Gastrocnemius medialis (tissue), 4 donors: ENCODE results near the gene NRG3.

ENCODE experiments used
- POLR2A ChIP-seq, 2 donors: fragments of 450-650 bp; IDR thresholded peaks; one replicate each; pipeline ENCODE4 v1.6.1; 2017; ENCODE audit warnings: antibody characterized with exemption in 2 of 2, mild to moderate bottlenecking in 2 of 2, moderate library complexity in 2 of 2
- TF ChIP-seq, protein P1 (sequence below), 5 experiments: fragments of 450-650 bp in 3 of 5; fragments of 200-600 bp in 2 of 5; sonication (generic) in 2 of 5; IDR thresholded peaks in 4 of 5; conservative IDR thresholded peaks in 1 of 5; 1 replicate in 4 of 5; 2 replicates in 1 of 5; pipeline ENCODE4 v1.5.1; 2016 to 2019; ENCODE audit warnings: antibody characterized with exemption in 5 of 5, mild to moderate bottlenecking in 3 of 5, moderate library complexity in 3 of 5

DNA sequence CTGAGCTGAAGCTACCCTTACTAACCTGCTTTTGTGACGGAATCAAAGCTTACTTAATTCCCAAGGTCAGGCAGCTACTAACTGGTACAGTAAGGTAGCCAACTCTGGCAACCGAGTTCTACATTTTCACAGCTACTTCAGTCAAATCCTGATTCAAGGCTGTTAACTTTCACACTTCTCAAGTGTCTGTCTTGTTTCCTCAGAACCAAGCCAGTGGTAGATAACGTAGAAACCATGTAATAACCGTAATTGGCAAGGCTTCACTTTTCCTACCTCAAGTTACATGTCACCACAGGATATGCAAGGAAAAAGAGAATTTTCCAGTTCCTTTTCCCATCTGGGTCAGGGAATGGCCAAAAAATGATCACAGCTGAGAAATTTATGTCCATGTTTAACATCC, 746.7 kb downstream of the NRG3 start:
- TF ChIP-seq, protein P1, sequence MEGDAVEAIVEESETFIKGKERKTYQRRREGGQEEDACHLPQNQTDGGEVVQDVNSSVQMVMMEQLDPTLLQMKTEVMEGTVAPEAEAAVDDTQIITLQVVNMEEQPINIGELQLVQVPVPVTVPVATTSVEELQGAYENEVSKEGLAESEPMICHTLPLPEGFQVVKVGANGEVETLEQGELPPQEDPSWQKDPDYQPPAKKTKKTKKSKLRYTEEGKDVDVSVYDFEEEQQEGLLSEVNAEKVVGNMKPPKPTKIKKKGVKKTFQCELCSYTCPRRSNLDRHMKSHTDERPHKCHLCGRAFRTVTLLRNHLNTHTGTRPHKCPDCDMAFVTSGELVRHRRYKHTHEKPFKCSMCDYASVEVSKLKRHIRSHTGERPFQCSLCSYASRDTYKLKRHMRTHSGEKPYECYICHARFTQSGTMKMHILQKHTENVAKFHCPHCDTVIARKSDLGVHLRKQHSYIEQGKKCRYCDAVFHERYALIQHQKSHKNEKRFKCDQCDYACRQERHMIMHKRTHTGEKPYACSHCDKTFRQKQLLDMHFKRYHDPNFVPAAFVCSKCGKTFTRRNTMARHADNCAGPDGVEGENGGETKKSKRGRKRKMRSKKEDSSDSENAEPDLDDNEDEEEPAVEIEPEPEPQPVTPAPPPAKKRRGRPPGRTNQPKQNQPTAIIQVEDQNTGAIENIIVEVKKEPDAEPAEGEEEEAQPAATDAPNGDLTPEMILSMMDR (IDR thresholded peaks at IDR 0.05 in 4 of 5, conservative IDR thresholded peaks at IDR 0.05 in 1 of 5), result no peak
- no peak for TF ChIP-seq POLR2A (IDR thresholded peaks at IDR 0.05)
